GM19025 (cell line): ENCODE measurements around the gene PAX9.
A peak's percentile ranks its signal among the peaks of the same experiment; 100 is the strongest.

Experiments
- ATAC-seq: cut with Tn5 transposase; IDR thresholded peaks from one replicate; pipeline ENCODE4 v1.9.1; 2021; ENCODE audit warnings: mild to moderate bottlenecking, low read depth, moderate library complexity; ENCODE audit not compliant: unreplicated experiment

The PAX9 gene

GRCh38 chr14:36655571-36655962 is 6.1 kb upstream of the PAX9 start:
- no peak for ATAC-seq

- ATAC-seq = peak; percentile 37
Measured at GRCh38 chr14:36655963-36656686, 5.5 kb upstream of the PAX9 start.

DNA sequence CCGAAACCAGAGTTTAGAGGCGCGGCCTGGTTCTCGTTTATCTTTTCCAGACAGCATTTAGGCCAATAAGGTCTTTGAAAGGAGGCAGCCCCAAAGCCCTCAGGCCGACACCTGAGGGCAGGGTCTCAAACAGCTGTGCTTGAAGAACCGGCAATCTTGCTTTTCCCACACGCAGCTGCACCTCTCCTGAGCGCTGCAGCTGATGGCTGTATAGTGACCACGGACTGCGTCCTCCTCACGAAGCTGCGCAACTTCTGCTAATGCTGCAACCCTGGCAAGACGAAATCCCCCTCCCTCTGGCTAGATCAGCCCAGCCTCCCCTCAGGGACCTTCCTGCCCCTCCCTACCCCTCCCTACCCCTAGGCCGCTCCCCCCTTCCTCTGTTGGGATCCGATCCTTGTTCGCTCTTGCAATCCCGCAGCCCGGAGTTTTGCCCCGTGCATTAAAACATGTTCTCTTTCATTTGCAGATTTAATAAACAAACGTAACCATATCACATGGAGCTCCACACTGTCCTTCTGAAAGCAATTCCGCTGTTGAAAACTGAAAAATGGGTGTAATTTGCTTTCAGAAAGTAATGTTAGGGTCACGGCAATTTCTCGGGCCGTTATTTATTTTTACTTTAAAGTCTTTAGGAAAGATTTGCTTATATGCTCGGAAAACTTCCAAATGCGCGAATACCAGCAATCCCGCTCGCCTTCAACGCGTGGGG is 4.8 kb upstream of the PAX9 start:
- no peak for ATAC-seq

DNA sequence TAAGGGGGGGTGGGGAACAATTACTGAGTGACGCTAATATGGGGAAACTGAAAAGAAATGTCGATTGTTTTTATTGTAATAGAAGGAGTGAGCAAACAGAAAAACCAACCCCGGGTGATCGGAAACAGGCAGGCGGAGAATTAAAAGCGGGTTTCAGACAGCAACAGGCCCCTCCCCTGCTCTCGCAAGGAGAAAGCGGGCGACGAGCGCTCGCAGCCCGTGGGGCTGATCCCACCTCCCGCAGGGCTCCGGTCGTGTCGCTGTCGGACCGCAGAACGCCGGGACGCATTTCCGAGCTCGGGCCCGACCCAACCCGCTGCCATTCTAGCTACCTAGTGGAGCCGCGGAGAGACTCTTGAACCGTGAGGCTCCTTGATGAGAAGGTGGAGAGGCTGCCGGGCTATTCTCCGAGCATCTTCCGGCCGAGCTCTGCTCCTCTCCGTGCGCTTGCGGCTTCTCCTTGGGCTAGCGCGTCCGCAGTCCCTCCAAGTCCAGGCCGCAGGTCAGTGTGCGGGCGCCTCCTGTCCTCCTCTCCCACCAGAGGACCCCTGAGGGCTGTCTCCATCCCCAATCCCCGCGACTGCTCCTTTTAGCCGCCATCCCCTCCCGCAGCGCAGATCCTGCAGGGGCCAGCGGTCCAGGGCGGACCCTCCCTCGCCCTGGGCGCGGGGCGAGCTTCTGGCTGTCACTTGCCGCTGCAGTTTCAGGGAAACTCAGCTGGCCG is 4.1 kb upstream of the PAX9 start:
- no peak for ATAC-seq

DNA sequence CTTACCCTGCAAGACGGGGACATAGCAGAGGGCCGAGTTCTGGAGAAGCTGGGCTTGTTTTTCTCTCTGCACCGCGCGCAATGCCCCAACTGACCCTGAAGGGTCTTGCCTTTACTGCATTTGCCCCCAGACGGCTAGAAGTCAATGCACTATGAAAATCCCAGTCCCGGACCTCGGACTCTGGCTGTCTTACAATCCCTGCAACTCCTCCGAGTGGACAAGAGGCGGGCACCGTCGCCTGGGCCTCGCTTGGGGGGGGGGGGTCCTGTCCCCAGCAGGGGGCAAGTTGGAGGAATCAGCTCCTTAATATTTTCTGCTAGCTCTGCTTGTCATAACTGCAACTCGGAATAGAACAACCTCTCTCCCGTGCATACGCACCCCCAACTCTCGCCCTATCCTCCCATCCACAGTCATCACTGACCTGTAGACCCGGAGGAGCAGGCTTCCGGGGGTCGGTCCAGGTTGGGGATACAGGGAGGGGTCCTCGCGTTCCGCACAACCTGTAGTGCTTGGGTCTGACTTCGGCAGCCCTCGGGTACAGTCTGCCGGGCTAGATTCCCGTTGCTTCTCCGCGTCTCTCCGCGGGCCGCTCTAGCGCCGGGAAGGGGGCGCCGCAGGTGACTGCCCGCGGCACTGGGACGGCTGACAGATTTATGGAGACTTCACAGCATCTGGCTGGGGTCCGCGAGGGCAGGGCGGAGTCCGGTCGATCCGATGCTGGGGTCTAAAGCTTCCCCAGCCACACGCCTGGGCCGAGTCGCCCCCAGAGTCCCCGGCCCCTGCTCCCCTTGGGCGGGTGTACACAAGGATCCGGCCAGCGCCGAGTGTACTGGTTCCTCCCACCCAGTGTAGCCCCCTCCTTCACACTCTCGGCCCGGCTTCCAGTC is 3.3 kb upstream of the PAX9 start:
- no peak for ATAC-seq

GRCh38 chr14:36659010-36659821 is 2.4 kb upstream of the PAX9 start:
- ATAC-seq = no peak

GRCh38 chr14:36659822-36660735 is 1.6 kb upstream of the PAX9 start:
- no peak for ATAC-seq

DNA sequence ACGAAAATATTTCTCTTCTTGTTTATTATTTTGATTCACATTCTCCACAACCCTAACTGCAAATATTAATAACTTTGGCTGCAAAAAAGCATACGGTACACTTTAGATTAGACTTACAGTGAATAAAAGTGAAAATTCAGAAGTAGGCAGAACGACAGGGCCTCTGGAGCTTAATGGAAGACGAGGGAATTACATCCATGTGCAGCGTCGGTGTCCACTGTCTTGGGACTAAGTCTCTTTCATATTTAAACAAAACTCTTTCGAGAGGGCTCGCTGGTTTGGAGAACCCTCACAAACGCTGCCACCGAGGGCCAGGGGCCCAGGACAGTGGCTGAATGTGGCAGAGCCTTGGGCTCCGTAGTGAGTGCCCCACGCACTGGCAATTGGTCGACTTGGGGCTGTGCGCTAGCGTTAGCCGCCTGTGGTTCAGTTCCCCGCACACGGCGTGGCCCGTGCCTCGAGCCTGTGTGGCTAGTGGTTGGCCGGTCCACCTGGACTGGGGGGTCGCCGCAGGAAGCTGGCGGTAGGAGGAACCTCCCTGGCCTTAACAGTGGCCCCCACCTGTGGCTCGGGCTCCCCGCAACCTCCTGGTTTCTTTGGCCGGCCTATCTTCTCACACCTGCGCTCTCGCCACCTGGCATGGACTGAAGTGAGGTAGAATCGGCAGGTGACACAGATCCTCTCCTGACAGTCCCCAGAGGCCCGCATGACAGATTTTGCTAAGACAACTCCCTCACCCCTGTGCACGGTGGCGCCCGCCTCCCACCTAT is 739 bp upstream of the PAX9 start:
- ATAC-seq = no peak

DNA sequence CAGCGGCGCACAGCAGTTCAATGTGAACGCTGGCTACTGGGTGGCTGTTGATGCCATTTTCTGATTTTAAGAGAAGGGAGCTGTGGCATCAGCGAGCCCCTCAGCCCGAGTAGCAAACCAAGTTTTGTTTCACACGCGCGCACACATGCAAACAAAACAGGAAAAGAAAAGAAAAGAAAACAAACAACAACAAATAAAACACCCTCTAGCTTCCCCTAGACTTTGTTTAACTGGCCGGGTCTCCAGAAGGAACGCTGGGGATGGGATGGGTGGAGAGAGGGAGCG is 540 bp downstream of the PAX9 start:
- ATAC-seq = no peak

DNA sequence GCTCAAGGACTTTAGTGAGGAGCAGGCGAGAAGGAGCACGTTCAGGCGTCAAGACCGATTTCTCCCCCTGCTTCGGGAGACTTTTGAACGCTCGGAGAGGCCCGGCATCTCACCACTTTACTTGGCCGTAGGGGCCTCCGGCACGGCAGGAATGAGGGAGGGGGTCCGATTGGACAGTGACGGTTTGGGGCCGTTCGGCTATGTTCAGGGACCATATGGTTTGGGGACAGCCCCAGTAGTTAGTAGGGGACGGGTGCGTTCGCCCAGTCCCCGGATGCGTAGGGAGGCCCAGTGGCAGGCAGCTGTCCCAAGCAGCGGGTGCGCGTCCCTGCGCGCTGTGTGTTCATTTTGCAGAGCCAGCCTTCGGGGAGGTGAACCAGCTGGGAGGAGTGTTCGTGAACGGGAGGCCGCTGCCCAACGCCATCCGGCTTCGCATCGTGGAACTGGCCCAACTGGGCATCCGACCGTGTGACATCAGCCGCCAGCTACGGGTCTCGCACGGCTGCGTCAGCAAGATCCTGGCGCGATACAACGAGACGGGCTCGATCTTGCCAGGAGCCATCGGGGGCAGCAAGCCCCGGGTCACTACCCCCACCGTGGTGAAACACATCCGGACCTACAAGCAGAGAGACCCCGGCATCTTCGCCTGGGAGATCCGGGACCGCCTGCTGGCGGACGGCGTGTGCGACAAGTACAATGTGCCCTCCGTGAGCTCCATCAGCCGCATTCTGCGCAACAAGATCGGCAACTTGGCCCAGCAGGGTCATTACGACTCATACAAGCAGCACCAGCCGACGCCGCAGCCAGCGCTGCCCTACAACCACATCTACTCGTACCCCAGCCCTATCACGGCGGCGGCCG is 1.1 kb downstream of the PAX9 start:
- ATAC-seq = no peak

DNA sequence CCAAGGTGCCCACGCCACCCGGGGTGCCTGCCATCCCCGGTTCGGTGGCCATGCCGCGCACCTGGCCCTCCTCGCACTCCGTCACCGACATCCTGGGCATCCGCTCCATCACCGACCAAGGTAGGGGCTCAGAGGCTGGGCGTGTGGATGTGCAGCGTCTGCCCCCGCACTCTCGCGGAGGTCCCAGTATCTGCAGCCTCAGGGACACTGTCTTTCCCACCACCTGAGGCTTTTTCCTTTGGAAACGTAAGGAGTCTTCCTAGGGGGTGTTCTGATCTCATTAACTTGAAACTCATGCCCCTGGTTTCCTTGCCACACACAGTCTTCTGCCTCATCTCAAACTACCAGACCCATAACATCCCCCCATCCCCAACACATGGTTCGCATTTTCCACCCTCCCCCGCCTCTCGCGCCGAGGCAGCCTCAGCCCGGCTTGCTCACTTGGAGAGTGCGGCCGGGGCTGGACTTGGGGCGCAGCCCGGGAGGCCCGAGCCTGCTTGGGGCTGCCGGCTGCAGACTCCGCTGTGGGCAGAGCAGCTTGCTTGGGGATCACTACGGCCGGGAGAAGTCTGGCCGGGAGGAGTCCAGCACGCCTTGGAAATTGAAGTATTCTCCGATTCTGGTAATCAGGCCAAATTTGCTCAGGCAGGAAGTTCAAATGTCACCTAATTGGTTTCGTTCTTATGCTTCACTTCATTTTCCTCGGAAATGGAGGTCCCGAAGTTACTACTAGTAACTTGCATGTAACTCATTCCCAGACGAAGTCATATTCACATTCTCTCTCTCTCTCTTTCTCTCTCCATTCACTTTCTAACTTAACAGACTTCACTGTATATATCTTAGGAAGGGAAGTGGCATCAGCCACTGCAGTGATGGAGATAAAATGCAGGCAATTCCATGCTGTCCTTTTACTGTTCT is 2.0 kb downstream of the PAX9 start:
- ATAC-seq = no peak

DNA sequence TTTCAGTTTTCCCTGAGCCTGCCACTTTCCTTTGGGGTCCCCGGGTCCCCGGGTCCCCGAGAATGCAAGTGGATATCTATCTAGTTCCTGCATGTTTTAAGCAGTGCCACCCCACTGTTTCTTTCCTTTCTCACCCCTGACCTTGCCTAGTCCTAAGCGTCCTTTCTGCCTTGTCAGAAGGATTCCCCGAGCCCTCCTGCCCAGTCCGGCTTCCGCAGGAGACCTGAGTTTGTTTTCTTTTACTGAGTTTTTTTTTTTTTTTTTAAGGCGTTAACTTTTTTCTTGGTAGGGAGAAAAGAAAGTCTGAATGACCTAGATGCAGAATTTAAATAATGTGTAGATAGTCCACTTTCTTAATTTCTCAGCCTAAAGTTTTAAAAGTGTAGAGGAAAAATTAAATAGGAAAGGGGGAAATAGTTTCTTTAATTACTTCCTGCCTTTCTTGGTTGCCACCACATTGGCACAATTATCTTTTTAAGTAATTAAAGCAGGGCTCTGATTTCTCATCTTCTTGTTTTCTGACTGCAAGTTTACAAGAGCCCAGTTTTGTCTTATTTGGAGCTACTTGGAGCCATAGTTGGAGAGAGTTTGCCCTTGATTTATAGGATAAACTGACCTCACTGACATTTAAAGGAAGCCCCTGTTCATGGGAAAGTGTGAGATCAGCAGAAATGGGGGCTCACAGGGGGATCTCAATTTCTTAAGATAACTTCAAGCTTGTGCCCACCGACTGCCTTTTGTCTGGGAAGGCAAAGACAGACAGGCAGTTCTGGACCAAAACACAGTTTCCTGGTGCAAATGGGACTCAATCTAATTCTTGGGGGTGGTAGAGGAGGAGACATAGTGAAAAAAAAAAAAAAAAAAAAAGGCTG is 2.9 kb downstream of the PAX9 start:
- no peak for ATAC-seq

DNA sequence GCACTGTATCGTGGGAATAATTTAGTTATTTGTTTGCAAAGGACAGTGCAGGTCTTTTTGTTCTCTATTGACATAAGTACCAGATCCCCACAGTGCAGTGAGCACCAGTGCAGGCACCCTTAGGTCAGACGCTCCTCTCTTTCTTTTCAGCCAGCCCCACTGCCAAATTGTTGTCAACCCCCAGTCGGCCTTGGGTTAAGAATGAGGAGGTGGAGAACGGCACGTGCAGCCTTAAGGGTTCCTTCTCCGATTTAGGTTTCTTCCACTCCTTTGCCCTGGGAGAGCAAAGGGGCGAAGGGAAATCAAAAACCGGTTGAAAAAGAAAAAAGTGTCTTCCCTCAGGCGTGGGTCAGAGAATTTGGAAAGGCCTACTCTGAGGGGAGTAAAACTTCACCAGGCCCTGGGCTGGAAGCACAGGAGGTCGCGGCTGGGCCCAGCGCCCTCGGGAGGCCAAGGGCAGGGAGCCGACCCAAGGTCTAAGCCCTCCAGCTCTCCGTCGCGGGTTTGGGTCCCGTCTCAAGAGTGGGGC is 4.3 kb downstream of the PAX9 start:
- no peak for ATAC-seq

GRCh38 chr14:36666416-36667206 is 5.0 kb downstream of the PAX9 start:
- no peak for ATAC-seq
